ENCODE results near the gene XPNPEP1. TPM values are rescaled to one million over a fixed set of nuclear protein-coding genes. Genes with fewer than 3 reads are reported as not detected.
A peak's percentile ranks its signal among the peaks of the same experiment; 100 is the strongest.

Gene XPNPEP1
- total and polyA plus RNA-seq, 3 experiments from 2014 or later = 29.7 to 56.1 (median 50.2) TPM

- Mint-ChIP-seq H3K4me1 (no peaks in the 10 kb centered on the region), H3K4me3 (no peak overlapping the region), H3K27me3 (peaks cover 10 to 43% of the 10 kb centered on the region in 2 donors), H3K27ac (peak overlapping the region in 1 of 8 donors; percentile 6), H3K36me3 (peaks cover 0 to 3% (median 0%) of the 10 kb centered on the region in 3 donors), H3K9me3 (peaks cover 0 to 3% (median 0%) of the 10 kb centered on the region in 5 donors)
- POLR2A ChIA-PET = interaction anchor here (0.5 kb wide), 1 partner anchor 9 kb away, joined by 5 read pairs; no protein-coding TSS in a partner anchor
- DNase-seq = no peak
- no peaks in the 10 kb centered on the region for H3K9me3 ChIP-seq (ENCODE audit: low read length)
- CTCF ChIA-PET = no interaction called here
- no peak overlapping the region for H3K27ac ChIP-seq (ENCODE audit: low read depth, low read length)
- H3K4me3 ChIP-seq (ENCODE audit: low read length) = no peak overlapping the region
- no peaks in the 10 kb centered on the region for H3K27me3 ChIP-seq (ENCODE audit: insufficient read depth, low read length, poor library complexity, severe bottlenecking)
- no peaks in the 10 kb centered on the region for H3K36me3 ChIP-seq (ENCODE audit: insufficient read depth, low read length)
- no peaks in the 10 kb centered on the region for H3K4me1 ChIP-seq (ENCODE audit: insufficient read depth, low read length)
Observed at GRCh38 chr10:109820620-109821405, 102.5 kb downstream of the XPNPEP1 start.

GRCh38 chr10:109819807-109820206 is 103.5 kb downstream of the XPNPEP1 start:
- CTCF ChIA-PET = no interaction called here
- H3K27ac Mint-ChIP-seq = no peak overlapping the region

More at GRCh38 chr10:109819807-109820206, 103.5 kb downstream of the XPNPEP1 start:
- Histone ChIP-seq H3K36me3 (ENCODE audit: insufficient read depth, low read length) (no peaks in the 10 kb centered on the region), H3K9me3 (ENCODE audit: low read length) (no peaks in the 10 kb centered on the region), H3K27ac (ENCODE audit: low read depth, low read length) (no peak overlapping the region), H3K4me3 (ENCODE audit: low read length) (no peak overlapping the region), H3K27me3 (ENCODE audit: insufficient read depth, low read length, poor library complexity, severe bottlenecking) (no peaks in the 10 kb centered on the region), H3K4me1 (ENCODE audit: insufficient read depth, low read length) (no peaks in the 10 kb centered on the region)
- no peak for DNase-seq
- Mint-ChIP-seq H3K4me1 (no peaks in the 10 kb centered on the region), H3K27me3 (peaks cover 10 to 32% of the 10 kb centered on the region in 2 donors), H3K9me3 (no peaks in the 10 kb centered on the region), H3K4me3 (no peak overlapping the region), H3K36me3 (no peaks in the 10 kb centered on the region)
- POLR2A ChIA-PET = no interaction called here

Other genes with a start within 250 kb of the XPNPEP1 start
- gene ADD3, start 84.5 kb upstream of the XPNPEP1 start, total RNA-seq = 10 to 100 TPM; 39.4 to 50.3 TPM
- gene ADD3, start 84.5 kb upstream of the XPNPEP1 start, polyA plus RNA-seq = 378 TPM

All from CD8-positive, alpha-beta memory T cell (primary cell).